ENCODE measurements around the gene ZNF716.

DNA sequence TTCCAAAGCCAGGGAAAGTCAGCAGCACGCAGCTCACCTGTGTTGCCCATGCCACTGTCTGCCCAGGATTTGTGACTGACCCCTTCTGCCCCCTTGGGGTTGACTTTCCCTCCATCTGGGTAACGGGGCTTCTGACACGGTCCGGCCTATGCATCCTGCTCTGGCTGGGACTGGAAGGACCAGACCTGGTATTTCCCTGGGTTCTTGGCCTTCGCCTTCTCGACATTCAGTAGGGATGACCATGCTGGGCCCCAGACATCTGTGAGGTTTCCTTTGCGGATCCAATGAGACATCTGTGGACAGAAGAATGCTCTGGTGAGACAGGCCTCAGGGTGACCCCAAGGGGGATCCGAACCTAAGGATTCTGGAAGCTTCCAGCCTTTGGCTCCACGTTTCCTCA lies 34.2 kb upstream of the ZNF716 start:
- TF ChIP-seq, protein P1, sequence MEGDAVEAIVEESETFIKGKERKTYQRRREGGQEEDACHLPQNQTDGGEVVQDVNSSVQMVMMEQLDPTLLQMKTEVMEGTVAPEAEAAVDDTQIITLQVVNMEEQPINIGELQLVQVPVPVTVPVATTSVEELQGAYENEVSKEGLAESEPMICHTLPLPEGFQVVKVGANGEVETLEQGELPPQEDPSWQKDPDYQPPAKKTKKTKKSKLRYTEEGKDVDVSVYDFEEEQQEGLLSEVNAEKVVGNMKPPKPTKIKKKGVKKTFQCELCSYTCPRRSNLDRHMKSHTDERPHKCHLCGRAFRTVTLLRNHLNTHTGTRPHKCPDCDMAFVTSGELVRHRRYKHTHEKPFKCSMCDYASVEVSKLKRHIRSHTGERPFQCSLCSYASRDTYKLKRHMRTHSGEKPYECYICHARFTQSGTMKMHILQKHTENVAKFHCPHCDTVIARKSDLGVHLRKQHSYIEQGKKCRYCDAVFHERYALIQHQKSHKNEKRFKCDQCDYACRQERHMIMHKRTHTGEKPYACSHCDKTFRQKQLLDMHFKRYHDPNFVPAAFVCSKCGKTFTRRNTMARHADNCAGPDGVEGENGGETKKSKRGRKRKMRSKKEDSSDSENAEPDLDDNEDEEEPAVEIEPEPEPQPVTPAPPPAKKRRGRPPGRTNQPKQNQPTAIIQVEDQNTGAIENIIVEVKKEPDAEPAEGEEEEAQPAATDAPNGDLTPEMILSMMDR (IDR thresholded peaks at IDR 0.05): no peak
- no peak for TF ChIP-seq POLR2A (IDR thresholded peaks at IDR 0.05)

All from right lobe of liver (tissue), 4 donors.